NCI-H345 (cell line): ENCODE data around the gene DGKQ.
"Not testable (repeated sequence)": the region's sequence is repeated elsewhere in the genome, so short reads cannot be mapped to it uniquely, and the experiment has no call there.

Experiments
- DNase-seq: peaks from one replicate; lab custom pipeline; 2025; lab: John Stamatoyannopoulos, UW

DGKQ gene

GRCh38 chr4:993111-994029 is 20.0 kb upstream of the DGKQ start, which contains the start of gene SLC26A1:
TSS of gene SLC26A1 (minus strand) at chr4:993404. CDS start at chr4:991703, 1,701 bp downstream.
- DNase-seq: no peak

DNA sequence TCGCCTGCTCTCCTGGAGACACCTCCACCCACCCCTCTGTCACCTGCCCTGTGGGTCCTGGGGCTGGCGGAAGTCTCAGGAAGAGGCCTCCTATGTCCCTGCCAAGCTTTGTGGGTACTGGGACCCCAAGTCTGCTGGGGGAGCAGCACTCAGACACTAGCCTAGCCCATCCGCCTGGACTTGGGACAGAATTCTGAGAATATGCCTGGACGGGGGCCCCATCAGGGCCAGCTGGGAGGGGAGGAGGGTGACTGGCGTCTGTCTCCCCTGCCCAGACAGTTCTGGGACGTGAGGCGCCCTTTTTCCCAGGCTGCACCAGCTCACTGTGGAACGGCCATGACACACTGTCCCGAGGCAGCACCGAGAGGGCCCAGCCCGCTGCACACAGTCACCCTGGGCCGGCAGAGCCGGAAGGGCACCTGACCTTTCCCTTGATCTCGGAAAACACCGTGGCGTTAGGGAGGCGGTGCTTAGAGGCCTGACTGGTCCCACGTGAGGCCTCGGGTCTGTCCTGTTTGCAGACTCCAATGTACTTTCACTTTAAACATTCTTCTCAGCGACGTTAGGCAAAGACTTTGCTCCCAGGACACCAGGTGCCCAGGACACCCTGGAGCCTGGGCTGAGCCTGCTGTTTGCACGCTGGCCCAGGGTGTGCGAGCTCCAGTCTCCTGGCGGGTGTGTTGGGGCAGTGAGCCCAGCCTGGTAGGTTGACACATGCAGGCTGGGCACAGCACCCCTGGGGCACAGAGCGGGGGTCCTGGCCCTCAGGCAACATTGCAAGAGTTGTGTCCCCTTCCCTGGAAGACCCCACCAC is 19.1 kb upstream of the DGKQ start:
- DNase-seq: no peak

DNA sequence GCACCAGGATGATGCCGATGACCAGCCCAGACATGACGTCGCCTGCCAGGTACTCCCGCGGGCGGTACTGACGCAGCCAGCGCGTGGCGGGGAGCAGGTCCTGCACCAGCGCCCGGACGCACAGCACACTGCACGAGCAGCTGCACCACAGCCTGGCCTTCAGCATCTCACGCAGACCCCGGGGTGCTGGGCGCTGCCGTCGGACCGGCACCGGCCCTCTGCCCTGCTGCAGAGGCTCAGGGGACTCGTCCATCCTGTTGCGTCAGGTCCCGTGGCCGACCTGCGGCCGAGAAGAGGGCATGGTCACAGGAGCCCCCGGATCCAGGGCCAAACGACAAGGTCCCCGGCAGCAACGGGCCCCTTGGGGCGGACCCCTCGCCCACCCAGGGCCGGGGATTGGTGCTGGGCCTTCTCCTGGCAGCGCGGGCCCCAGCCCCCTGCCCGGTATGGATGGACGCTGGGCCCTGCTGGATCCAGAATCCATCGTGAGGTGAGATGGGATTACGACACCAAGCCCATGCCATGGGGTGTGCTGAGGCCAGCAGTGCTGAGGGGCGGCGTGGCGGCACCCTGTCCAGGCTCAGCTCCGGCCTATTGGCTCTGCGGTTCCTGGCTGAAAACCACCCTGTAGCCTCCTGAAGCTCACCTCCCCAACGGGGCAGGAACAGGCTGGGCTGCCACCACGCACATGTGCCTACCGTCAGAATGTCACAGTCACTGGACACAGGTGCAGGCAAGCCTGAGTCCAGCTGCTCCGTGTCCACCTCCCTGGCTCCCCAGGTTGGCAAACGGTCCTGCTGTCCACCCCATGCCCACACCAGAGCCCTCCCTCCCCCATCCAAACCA is 18.3 kb upstream of the DGKQ start:
- DNase-seq: no peak

DNA sequence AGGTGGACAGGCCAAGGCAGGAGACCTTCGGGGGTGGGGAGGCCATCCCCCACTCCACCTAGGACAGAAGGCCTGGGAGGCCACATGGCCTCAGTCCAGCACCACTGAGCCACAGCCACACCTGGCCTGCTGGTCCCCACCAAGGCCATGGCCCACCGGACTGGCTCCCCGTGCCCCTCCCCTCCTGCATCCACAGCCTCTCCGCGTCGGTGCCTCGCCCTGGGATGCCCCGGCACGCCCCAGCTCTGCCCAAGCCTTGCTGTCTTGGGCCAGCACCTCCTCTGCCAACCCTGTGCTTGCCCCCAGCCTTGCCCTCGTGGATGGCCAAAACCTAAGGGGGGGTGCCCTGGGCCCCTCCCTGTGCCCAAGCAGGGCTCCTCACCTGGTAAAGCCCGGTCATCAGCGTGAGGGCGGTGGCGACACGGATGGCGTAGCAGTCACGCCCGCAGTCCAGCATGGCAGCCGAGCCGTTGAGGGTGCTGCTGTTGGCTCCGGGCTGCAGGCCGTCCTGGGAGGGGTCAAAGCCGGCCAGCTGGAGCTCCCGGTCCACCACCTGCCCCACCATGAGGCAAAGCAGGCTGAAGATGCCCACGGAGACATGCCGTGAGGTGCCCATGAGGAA is 17.5 kb upstream of the DGKQ start:
- no peak for DNase-seq

DNA sequence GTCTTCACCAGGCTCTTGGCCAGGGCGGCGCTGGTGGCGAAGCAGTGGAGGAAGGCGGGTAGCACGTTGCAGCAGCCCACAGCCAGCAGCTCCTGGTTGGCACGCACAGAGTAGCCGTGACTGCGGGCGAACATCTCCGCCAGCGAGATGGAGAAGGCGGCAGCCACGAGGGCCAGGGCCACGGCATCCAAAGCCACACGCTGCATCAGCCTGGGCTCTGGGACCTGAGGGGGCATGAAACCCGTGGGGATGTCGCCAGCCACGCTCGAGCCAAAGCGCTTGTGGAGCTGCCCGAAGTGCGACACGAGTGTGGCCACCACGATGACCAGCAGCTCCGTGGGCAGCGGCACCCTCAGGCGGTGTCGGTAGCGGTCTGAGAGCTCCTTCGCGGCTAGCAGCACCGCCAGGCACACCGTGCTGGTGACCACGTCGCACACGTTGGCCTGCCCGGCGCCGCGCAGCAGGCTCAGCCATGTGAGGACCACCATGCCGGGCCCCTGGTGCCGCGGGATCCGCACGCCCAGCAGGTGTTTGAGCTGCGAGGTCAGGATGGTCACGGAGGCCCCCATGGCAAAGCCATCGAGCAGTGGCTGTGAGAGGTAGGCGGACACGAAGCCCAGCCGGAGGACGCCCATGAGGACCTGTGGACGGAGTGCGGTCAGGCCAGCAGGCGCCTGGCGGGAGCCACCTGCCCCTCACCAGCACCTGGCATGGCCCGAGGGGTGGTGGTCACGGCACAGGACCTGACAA is 16.5 kb upstream of the DGKQ start:
- no peak for DNase-seq

- DNase-seq: no peak
Measured at GRCh38 chr4:988726-989721, 15.7 kb upstream of the DGKQ start.

GRCh38 chr4:987624-988513 is 14.5 kb upstream of the DGKQ start:
- no peak for DNase-seq

GRCh38 chr4:986879-987623 is 13.7 kb upstream of the DGKQ start, which contains the start of gene IDUA:
TSS of gene IDUA (plus strand) at chr4:987044. CDS start at chr4:987085, 41 bp downstream.
- peak; percentile 54 for DNase-seq

DNA sequence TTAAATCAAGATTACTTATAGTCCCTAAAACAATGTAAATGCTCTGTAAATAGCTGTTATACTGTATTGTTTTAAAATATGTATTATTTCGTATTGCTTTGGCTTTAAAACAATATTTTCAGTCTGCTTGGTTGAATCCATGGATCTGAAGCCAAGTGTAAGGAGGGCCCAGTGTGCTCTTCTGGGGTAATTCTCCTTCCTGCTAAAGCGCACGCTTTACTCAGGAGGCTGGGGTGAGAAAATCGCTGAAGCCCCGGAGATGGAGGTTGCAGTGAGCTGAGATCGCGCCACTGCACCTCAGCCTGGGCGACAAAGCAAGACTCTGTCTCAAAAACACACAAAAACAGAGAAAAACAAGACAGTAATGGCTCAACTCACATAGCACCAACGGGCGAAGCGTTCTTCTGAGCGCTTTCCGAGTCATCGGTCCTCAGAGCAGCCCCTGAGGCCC is 13.1 kb upstream of the DGKQ start:
- no peak for DNase-seq

DNA sequence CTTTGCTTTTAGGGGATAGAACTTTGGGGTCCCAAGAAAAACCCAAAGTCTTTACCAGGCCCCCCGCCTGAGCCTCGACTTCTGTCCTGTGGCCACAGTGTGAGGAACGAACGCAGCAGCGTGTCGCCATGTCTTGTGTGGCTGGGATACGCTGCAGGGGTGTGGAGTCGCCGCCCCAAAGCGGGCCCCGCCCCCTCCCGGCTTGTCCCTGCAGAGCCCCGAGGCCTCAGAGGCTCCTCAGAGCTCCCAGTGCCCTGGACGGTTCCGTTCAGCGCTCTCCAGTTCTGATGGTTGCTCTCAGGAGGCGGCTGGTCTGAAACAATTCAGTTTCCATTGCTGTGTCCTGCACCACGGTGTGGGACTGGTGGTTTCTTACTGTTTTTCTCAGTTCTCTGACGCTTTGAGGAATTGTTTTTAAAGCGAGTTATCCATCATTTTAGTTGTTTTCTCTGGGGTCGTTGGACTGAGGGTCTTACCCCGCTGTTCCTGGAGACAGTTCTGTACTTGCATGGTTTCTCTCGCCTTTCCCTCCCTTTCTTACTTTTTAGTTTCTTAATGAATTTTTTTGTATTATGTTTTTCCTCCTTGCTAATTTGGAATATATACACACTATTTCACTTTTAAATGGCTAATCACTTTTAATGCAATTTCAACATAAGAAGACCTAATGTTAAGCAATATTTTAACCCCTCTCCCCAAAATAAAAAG is 11.9 kb upstream of the DGKQ start:
- no peak for DNase-seq

DNA sequence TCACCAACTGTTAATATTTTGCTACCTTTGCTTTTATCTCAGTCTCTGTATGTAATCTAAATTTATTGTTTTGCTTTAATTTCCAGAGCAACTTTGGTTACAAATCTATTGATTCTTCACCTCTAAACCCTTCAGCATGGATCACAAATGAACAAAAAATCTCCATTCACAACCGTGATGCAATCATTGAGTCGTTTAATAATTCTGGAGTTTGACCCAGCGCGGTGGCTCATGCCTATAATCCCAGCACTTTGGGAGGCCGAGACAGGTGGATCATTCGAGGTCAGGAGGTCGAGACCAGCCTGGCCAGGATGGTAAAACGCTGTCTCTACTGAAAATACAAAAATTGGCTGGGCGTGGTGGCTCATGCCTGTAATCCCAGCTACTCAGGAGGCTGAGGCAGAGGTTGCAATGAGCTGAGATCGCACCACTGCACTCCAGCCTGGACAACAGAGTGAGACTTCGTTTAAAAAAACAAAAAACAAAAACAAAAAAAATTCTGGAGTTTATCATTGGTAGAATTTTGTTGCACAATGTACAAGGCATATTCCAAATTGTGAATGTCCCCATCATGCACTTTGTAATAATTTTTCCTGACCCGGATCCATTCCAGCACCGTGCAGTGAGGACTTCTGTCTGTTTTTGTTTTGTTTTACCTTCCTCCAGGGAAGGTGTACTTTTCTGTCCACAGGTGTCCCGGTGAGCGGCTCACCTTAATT is 11.1 kb upstream of the DGKQ start:
- DNase-seq: no peak

GRCh38 chr4:982814-983213 is 9.4 kb upstream of the DGKQ start:
- no peak for DNase-seq

- no peak for DNase-seq
Measured at GRCh38 chr4:982291-982690, 8.9 kb upstream of the DGKQ start.

GRCh38 chr4:978957-979701 is 5.8 kb upstream of the DGKQ start:
- no peak for DNase-seq

GRCh38 chr4:976016-976415 is 2.6 kb upstream of the DGKQ start:
- not testable (repeated sequence) for DNase-seq

DNA sequence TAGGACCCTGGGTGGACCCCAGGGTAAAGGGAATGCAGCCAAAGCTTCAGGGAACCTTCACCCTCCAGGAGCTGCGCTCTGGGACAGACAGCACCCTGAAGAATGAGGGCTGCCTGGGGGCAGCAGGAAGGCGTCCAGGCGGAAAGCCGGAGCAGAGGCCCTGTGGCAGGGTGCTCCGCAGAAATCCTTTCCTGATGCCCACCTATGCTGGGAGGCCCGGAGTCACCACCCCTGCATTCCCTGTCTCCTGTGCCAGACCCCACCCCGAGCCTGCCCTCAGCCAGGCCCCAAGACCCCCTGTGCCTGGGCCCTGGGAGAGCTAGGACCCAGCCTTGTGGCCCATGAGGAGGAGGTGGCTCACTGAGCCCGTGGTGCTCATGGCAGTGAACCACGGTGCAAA is 1.3 kb upstream of the DGKQ start:
- no peak for DNase-seq
